Thyroid gland (tissue), 4 donors: Measurements from ENCODE around the gene ENTR1. TPM values are rescaled to one million over a fixed set of nuclear protein-coding genes. Genes with fewer than 3 reads are reported as not detected.

Source experiments
- DNase-seq, 2 donors: peaks; one replicate each; pipeline ENCODE4 v3.0.0-alpha.2; 2019
- H3K27ac ChIP-seq, 3 donors: fragments of 200-600 bp; sonication (generic); 1 replicate in 2 of 3; 2 replicates in 1 of 3; pipeline ENCODE4 v1.5.1; 2016 to 2019; ENCODE audit warnings: mild to moderate bottlenecking in 1 of 3, moderate library complexity in 1 of 3
- H3K27me3 ChIP-seq: fragments of 200-600 bp; sonication (generic); one replicate; pipeline ENCODE4 v1.5.1; 2019
- H3K36me3 ChIP-seq, 2 donors: fragments of 200-600 bp; sonication (generic); one replicate each; pipeline ENCODE4 v1.5.1; 2016 to 2019
- H3K4me1 ChIP-seq, 2 donors: fragments of 200-600 bp; sonication (generic); one replicate each; pipeline ENCODE4 v1.5.1; 2017 to 2019
- H3K4me3 ChIP-seq, 3 donors: fragments of 200-600 bp; sonication (generic); replicated peaks in 1 of 3; 1 replicate in 2 of 3; 2 replicates in 1 of 3; pipeline ENCODE4 v1.5.1; 2016; ENCODE audit warnings: mild to moderate bottlenecking in 1 of 3
- H3K9me3 ChIP-seq: fragments of 200-600 bp; sonication (generic); one replicate; pipeline ENCODE4 v1.5.1; 2017
- POLR2A ChIP-seq, 2 donors: fragments of 450-650 bp; IDR thresholded peaks; one replicate each; pipeline ENCODE4 v1.6.1; 2017; ENCODE audit warnings: antibody characterized with exemption in 2 of 2, mild to moderate bottlenecking in 2 of 2, moderate library complexity in 1 of 2
- WGBS, 2 donors: methylation state at CpG; one replicate each; pipeline ENCODE4 v1.1.5; 2017; 5-methylcytosine and 5-hydroxymethylcytosine counted together
- intact Hi-C: fragments of 100-400 bp; cut with DNase I; formaldehyde crosslinking; loops from one replicate; pipeline ENCODE4 v1.15.1; 2023
- total RNA-seq, 4 donors: library from RNA; depleted of rRNA; stranded (reverse); fragments of >200 nt; gene quantifications; one replicate each; pipeline ENCODE4 v1.2.3, GENCODE V29; 2016
- TF ChIP-seq, protein P1 (sequence below), 6 experiments: fragments of 200-600 bp in 3 of 6; fragments of 450-650 bp in 3 of 6; sonication (generic) in 3 of 6; IDR thresholded peaks; one replicate each; pipeline ENCODE4 v1.5.1; 2016 to 2019; ENCODE audit warnings: antibody characterized with exemption in 6 of 6, mild to moderate bottlenecking in 2 of 6, inconsistent platforms in 1 of 6, moderate library complexity in 1 of 6

Gene ENTR1
- total RNA-seq, 4 donors from 2014 or later, result 27.9 to 46.1 (median 33.9) TPM

- no peak for DNase-seq
- intact Hi-C loops, result no loop called here
- WGBS, 2 donors, result 89 to 91% methylated on average over 16 to 17 of the region's 17 CpGs
- Histone ChIP-seq H3K27ac (no peak overlapping the region), H3K27me3 (no peaks in the 10 kb centered on the region), H3K4me3 (no peak overlapping the region), H3K4me1 (peaks cover under 1 to 2% of the 10 kb centered on the region in 2 donors), H3K9me3 (no peaks in the 10 kb centered on the region), H3K36me3 (peaks cover 18 to 62% of the 10 kb centered on the region in 2 donors)
- TF ChIP-seq POLR2A (IDR thresholded peaks at IDR 0.05), result no peak
- TF ChIP-seq, protein P1, sequence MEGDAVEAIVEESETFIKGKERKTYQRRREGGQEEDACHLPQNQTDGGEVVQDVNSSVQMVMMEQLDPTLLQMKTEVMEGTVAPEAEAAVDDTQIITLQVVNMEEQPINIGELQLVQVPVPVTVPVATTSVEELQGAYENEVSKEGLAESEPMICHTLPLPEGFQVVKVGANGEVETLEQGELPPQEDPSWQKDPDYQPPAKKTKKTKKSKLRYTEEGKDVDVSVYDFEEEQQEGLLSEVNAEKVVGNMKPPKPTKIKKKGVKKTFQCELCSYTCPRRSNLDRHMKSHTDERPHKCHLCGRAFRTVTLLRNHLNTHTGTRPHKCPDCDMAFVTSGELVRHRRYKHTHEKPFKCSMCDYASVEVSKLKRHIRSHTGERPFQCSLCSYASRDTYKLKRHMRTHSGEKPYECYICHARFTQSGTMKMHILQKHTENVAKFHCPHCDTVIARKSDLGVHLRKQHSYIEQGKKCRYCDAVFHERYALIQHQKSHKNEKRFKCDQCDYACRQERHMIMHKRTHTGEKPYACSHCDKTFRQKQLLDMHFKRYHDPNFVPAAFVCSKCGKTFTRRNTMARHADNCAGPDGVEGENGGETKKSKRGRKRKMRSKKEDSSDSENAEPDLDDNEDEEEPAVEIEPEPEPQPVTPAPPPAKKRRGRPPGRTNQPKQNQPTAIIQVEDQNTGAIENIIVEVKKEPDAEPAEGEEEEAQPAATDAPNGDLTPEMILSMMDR (IDR thresholded peaks at IDR 0.05), result no peak
These were observed 16.9 kb downstream of the ENTR1 start for GRCh38 chr9:136393531-136393930.

GRCh38 chr9:136392538-136393449 is 17.6 kb downstream of the ENTR1 start:
- intact Hi-C loops, result no loop called here
- 75 to 81% methylated on average over 10 to 12 of the region's 21 CpGs for WGBS, 2 donors
- Histone ChIP-seq H3K9me3 (no peaks in the 10 kb centered on the region), H3K36me3 (peaks cover 23 to 66% of the 10 kb centered on the region in 2 donors), H3K4me3 (no peak overlapping the region), H3K27me3 (no peaks in the 10 kb centered on the region), H3K27ac (no peak overlapping the region), H3K4me1 (no peaks in the 10 kb centered on the region)
- DNase-seq, result no peak
- TF ChIP-seq POLR2A (IDR thresholded peaks at IDR 0.05), result no peak
- TF ChIP-seq, protein P1 (IDR thresholded peaks at IDR 0.05), result no peak

GRCh38 chr9:136391737-136392537 is 18.5 kb downstream of the ENTR1 start:
- WGBS, 2 donors, result 86 to 94% methylated on average over 23 to 24 of the region's 28 CpGs
- no peaks in the 10 kb centered on the region for H3K9me3 ChIP-seq
- no peak overlapping the region for H3K4me3 ChIP-seq
- peaks cover 31 to 72% of the 10 kb centered on the region in 2 donors for H3K36me3 ChIP-seq
- intact Hi-C loops, result no loop called here
- no peaks in the 10 kb centered on the region for H3K4me1 ChIP-seq
- no peak overlapping the region for H3K27ac ChIP-seq
- no peak for DNase-seq
- no peak for TF ChIP-seq POLR2A (IDR thresholded peaks at IDR 0.05)
- TF ChIP-seq, protein P1 (IDR thresholded peaks at IDR 0.05), result no peak
- no peaks in the 10 kb centered on the region for H3K27me3 ChIP-seq

DNA sequence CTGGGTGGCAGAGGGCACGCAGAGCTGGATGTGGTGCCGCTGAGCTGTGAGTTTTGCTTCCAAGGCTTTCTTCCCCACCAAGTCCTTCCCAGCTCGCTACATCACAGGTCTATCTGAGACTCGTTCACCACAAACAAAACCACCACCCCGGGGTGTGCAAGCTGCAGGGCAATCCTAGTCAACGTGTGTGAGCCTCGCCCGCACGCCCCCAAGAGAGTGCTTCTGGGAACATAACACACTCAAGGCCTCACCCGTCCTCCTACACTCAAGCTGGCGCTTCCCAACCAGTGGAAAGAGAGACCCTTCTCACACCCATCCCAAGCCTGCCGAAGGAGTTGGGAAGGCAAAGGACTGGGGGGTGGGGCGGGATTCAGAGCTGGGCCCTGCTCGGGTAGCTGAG is 21.0 kb downstream of the ENTR1 start:
- H3K27ac ChIP-seq, result no peak overlapping the region
- H3K36me3 ChIP-seq, result peaks cover 25 to 62% of the 10 kb centered on the region in 2 donors
- intact Hi-C loops, result no loop called here
- TF ChIP-seq, protein P1 (IDR thresholded peaks at IDR 0.05), result no peak
- no peak for TF ChIP-seq POLR2A (IDR thresholded peaks at IDR 0.05)
- no peaks in the 10 kb centered on the region for H3K4me1 ChIP-seq
- no peak for DNase-seq
- no peaks in the 10 kb centered on the region for H3K9me3 ChIP-seq
- WGBS, 2 donors, result 90 to 91% methylated on average over 7 to 9 of the region's 14 CpGs
- no peaks in the 10 kb centered on the region for H3K27me3 ChIP-seq
- H3K4me3 ChIP-seq, result no peak overlapping the region
